H9 (cell line): ENCODE measurements around the gene PNPO. TPM values are rescaled to one million over a fixed set of nuclear protein-coding genes. Genes with fewer than 3 reads are reported as not detected.

Source experiments
- DNase-seq: peaks from one replicate; pipeline ENCODE4 v3.0.0-alpha.2; 2017
- H2AFZ ChIP-seq: one replicate; pipeline ENCODE4 v1.6.1; 2013; ENCODE audit warnings: mild to moderate bottlenecking, low read length, control low read depth, moderate library complexity
- H2AK5ac ChIP-seq: 2 replicates; pipeline ENCODE4 v1.6.1; 2013; ENCODE audit warnings: low read length, control low read depth, mixed read lengths; ENCODE audit not compliant: insufficient read length
- H2BK120ac ChIP-seq: one replicate; pipeline ENCODE4 v1.6.1; 2013; ENCODE audit warnings: low read depth, mild to moderate bottlenecking, low read length, control low read depth, inconsistent platforms; ENCODE audit not compliant: poor library complexity, severe bottlenecking
- H2BK12ac ChIP-seq: 2 replicates; pipeline ENCODE4 v1.6.1; 2013; ENCODE audit warnings: low read length, control low read depth, mixed read lengths, low read depth; ENCODE audit not compliant: insufficient read length
- H2BK15ac ChIP-seq: 2 replicates; pipeline ENCODE4 v1.6.1; 2013; ENCODE audit warnings: low read depth, low read length, control low read depth
- H2BK20ac ChIP-seq: one replicate; pipeline ENCODE4 v1.6.1; 2013; ENCODE audit warnings: low read depth, mild to moderate bottlenecking, low read length, control low read depth, inconsistent platforms; ENCODE audit not compliant: poor library complexity, severe bottlenecking
- H2BK5ac ChIP-seq: 2 replicates; pipeline ENCODE4 v1.6.1; 2013; ENCODE audit warnings: low read length, control low read depth, mixed read lengths; ENCODE audit not compliant: insufficient read length
- H3K14ac ChIP-seq: 2 replicates; pipeline ENCODE4 v1.6.1; 2013; ENCODE audit warnings: low read length, control low read depth; ENCODE audit not compliant: insufficient read depth
- H3K18ac ChIP-seq: 2 replicates; pipeline ENCODE4 v1.6.1; 2013; ENCODE audit warnings: low read depth, mild to moderate bottlenecking, mixed read lengths, low read length, control low read depth; ENCODE audit not compliant: insufficient read length
- H3K23ac ChIP-seq: 2 replicates; pipeline ENCODE4 v1.6.1; 2013; ENCODE audit warnings: low read length, control low read depth, mixed read lengths, low read depth; ENCODE audit not compliant: insufficient read length
- H3K23me2 ChIP-seq: 2 replicates; pipeline ENCODE4 v1.6.1; 2013; ENCODE audit warnings: low read depth, mild to moderate bottlenecking, mixed read lengths, low read length, control low read depth; ENCODE audit not compliant: insufficient read length, poor library complexity, severe bottlenecking
- H3K27ac ChIP-seq: 2 replicates; pipeline ENCODE4 v1.5.1; 2013; ENCODE audit warnings: low read length, control low read depth, mixed read lengths, low read depth; ENCODE audit not compliant: insufficient read length
- H3K27me3 ChIP-seq: 2 replicates; pipeline ENCODE4 v1.6.1; 2013; ENCODE audit warnings: low read length, control low read depth, inconsistent platforms; ENCODE audit not compliant: insufficient read depth
- H3K4ac ChIP-seq: 2 replicates; pipeline ENCODE4 v1.6.1; 2013; ENCODE audit warnings: low read depth, mild to moderate bottlenecking, control low read depth, inconsistent platforms, low read length, moderate library complexity
- H3K4me1 ChIP-seq: 2 replicates; pipeline ENCODE4 v1.6.1; 2013; ENCODE audit warnings: low read length, control low read depth, inconsistent platforms; ENCODE audit not compliant: insufficient read depth
- H3K4me2 ChIP-seq: 2 replicates; pipeline ENCODE4 v1.6.1; 2013; ENCODE audit warnings: low read length, control low read depth, mixed read lengths; ENCODE audit not compliant: insufficient read length, insufficient read depth
- H3K56ac ChIP-seq: 2 replicates; pipeline ENCODE4 v1.6.1; 2013; ENCODE audit warnings: low read depth, mild to moderate bottlenecking, mixed read lengths, low read length, control low read depth; ENCODE audit not compliant: insufficient read length
- H3K79me1 ChIP-seq: 2 replicates; pipeline ENCODE4 v1.6.1; 2013; ENCODE audit warnings: low read depth, mild to moderate bottlenecking, moderate library complexity, low read length, control low read depth, inconsistent platforms; ENCODE audit not compliant: insufficient read depth, poor library complexity, severe bottlenecking
- H3K79me2 ChIP-seq: 2 replicates; pipeline ENCODE4 v1.6.1; 2013; ENCODE audit warnings: low read length, control low read depth, inconsistent platforms; ENCODE audit not compliant: insufficient read depth
- H3K9ac ChIP-seq: 2 replicates; pipeline ENCODE4 v1.6.1; 2013; ENCODE audit warnings: low read length, control low read depth, mixed read lengths; ENCODE audit not compliant: insufficient read length; ENCODE audit errors: extremely low read depth
- H3K9me3 ChIP-seq: one replicate; pipeline ENCODE4 v1.6.1; 2013; ENCODE audit warnings: low read depth, low read length, inconsistent platforms; ENCODE audit not compliant: control insufficient read depth
- H3T11ph ChIP-seq: one replicate; pipeline ENCODE4 v1.6.1; 2013; ENCODE audit warnings: mild to moderate bottlenecking, low read length, control low read depth, inconsistent platforms
- H4K20me1 ChIP-seq: one replicate; pipeline ENCODE4 v1.6.1; 2013; ENCODE audit not compliant: control insufficient read depth, insufficient read length, insufficient read depth
- H4K5ac ChIP-seq: 2 replicates; pipeline ENCODE4 v1.6.1; 2013; ENCODE audit warnings: low read depth, mild to moderate bottlenecking, mixed read lengths, low read length, control low read depth; ENCODE audit not compliant: insufficient read length
- H4K8ac ChIP-seq: replicated peaks from 2 replicates; pipeline ENCODE4 v1.6.1; 2013; ENCODE audit warnings: low read length, control low read depth, mixed read lengths, low read depth; ENCODE audit not compliant: insufficient read length
- H4K91ac ChIP-seq: 2 replicates; pipeline ENCODE4 v1.6.1; 2013; ENCODE audit warnings: low read depth, mild to moderate bottlenecking, moderate library complexity, mixed read lengths, low read length, control low read depth; ENCODE audit not compliant: insufficient read length
- H3K27ac Mint-ChIP-seq, 3 experiments: 2 replicates in 2 of 3; 3 replicates in 1 of 3; pipeline ENCODE4 v1.8.0; 2020 to 2021; ENCODE audit warnings: mixed read lengths in 3 of 3, mild to moderate bottlenecking in 1 of 3, moderate library complexity in 1 of 3
- H3K27me3 Mint-ChIP-seq: 2 replicates; pipeline ENCODE4 v1.8.0; 2021; ENCODE audit warnings: low read depth, mild to moderate bottlenecking, moderate library complexity, mixed read lengths
- H3K36me3 Mint-ChIP-seq, 3 experiments: 2 replicates in 2 of 3; 3 replicates in 1 of 3; pipeline ENCODE4 v1.8.0; 2020 to 2021; ENCODE audit warnings: low read depth in 3 of 3, mixed read lengths in 3 of 3; ENCODE audit not compliant: insufficient read depth in 1 of 3
- H3K4me1 Mint-ChIP-seq, 2 experiments: 2 replicates each; pipeline ENCODE4 v1.8.0; 2020; ENCODE audit warnings: mixed read lengths in 2 of 2
- H3K4me3 Mint-ChIP-seq, 2 experiments: 2 replicates in 1 of 2; 3 replicates in 1 of 2; pipeline ENCODE4 v1.8.0; 2020 to 2021; ENCODE audit warnings: mild to moderate bottlenecking in 2 of 2, mixed read lengths in 2 of 2, moderate library complexity in 1 of 2
- H3K9me3 Mint-ChIP-seq, 2 experiments: 2 replicates in 1 of 2; 3 replicates in 1 of 2; pipeline ENCODE4 v1.8.0; 2020; ENCODE audit warnings: mild to moderate bottlenecking in 2 of 2, mixed read lengths in 2 of 2, moderate library complexity in 1 of 2
- CTCF ChIP-seq: fragments of 200-600 bp; sonication (generic); conservative IDR thresholded peaks from 3 replicates; pipeline ENCODE4 v1.8.0; 2021; ENCODE audit warnings: antibody characterized with exemption, mild to moderate bottlenecking
- total RNA-seq: library from RNA; stranded (reverse); gene quantifications from 2 replicates; pipeline ENCODE4 v1.2.1, GENCODE V29; 2021

PNPO gene
- total RNA-seq, 1 experiment from 2014 or later: 6.7 TPM

GRCh38 chr17:47898241-47898640 lies 43.1 kb upstream of the PNPO start:
- Histone ChIP-seq H3K27me3 (no peaks in the 10 kb centered on the region), H2BK5ac (no peak overlapping the region), H3K9ac (no peak overlapping the region), H3K14ac (no peak overlapping the region), H2BK12ac (no peak overlapping the region), H4K5ac (no peak overlapping the region), H3K27ac (no peak overlapping the region), H2BK15ac (no peak overlapping the region), H2BK120ac (no peak overlapping the region), H3T11ph (no peak overlapping the region), H3K79me2 (no peaks in the 10 kb centered on the region), H3K4me2 (no peak overlapping the region), H4K8ac (no peak overlapping the region), H3K4ac (no peak overlapping the region), H2AK5ac (no peak overlapping the region), H3K56ac (no peak overlapping the region), H3K4me1 (peaks cover 6% of the 10 kb centered on the region; the same call in 1 of the 2 replicates), H2BK20ac (no peak overlapping the region), H2AFZ (no peak overlapping the region), H3K23me2 (peaks cover 5% of the 10 kb centered on the region), H4K20me1 (no peaks in the 10 kb centered on the region), H3K79me1 (no peaks in the 10 kb centered on the region), H3K23ac (no peak overlapping the region), H4K91ac (no peak overlapping the region), H3K9me3 (no peaks in the 10 kb centered on the region), H3K18ac (no peak overlapping the region)
- Mint-ChIP-seq H3K27me3 (no peaks in the 10 kb centered on the region), H3K27ac (no peak overlapping the region), H3K36me3 (peaks cover 0 to 7% (median 7%) of the 10 kb centered on the region in 3 experiments; a peak in 5 of 7 replicates), H3K4me3 (no peak overlapping the region), H3K4me1 (peaks cover 52 to 55% of the 10 kb centered on the region in 2 experiments), H3K9me3 (no peaks in the 10 kb centered on the region)
- no peak for TF ChIP-seq CTCF
- DNase-seq: no peak
